Liver (tissue), 3 donors: Measurements from ENCODE around the gene MED12.

Experiments
- ATF3 ChIP-seq: IDR thresholded peaks from 2 replicates; pipeline ENCODE4 v1.6.1; 2016; ENCODE audit warnings: antibody characterized with exemption
- CTCF ChIP-seq: fragments of 150-350 bp; IDR thresholded peaks from 2 replicates; pipeline ENCODE4 v1.5.1; 2017; ENCODE audit warnings: improper control_type of control experiment, low read depth, low read length; ENCODE audit not compliant: missing input control
- EGR1 ChIP-seq, 2 donors: IDR thresholded peaks; 2 replicates each; pipeline ENCODE4 v1.6.1; 2016 to 2018; ENCODE audit warnings: antibody characterized with exemption in 2 of 2, low read depth in 2 of 2
- FOXA1 ChIP-seq: IDR thresholded peaks from 2 replicates; pipeline ENCODE4 v1.6.1; 2016; ENCODE audit warnings: antibody characterized with exemption
- HNF4G ChIP-seq: IDR thresholded peaks from 2 replicates; pipeline ENCODE4 v1.6.1; 2016; ENCODE audit warnings: antibody characterized with exemption
- MAX ChIP-seq: IDR thresholded peaks from 2 replicates; pipeline ENCODE4 v1.6.1; 2016; ENCODE audit warnings: antibody characterized with exemption
- RAD21 ChIP-seq, 2 donors: IDR thresholded peaks; 2 replicates each; pipeline ENCODE4 v1.6.1; 2016; ENCODE audit warnings: antibody characterized with exemption in 2 of 2, mild to moderate bottlenecking in 2 of 2
- REST ChIP-seq: IDR thresholded peaks from 2 replicates; pipeline ENCODE4 v1.6.1; 2016; ENCODE audit warnings: antibody characterized with exemption, mild to moderate bottlenecking
- SP1 ChIP-seq: IDR thresholded peaks from 2 replicates; pipeline ENCODE4 v1.6.1; 2018; ENCODE audit warnings: antibody characterized with exemption, mild to moderate bottlenecking
- TAF1 ChIP-seq: conservative IDR thresholded peaks from 2 replicates; pipeline ENCODE4 v1.6.1; 2016; ENCODE audit warnings: antibody characterized with exemption, mild to moderate bottlenecking
- YY1 ChIP-seq: IDR thresholded peaks from 2 replicates; pipeline ENCODE4 v1.6.1; 2016; ENCODE audit warnings: antibody characterized with exemption, mild to moderate bottlenecking
- donor health status: healthy.
- donor health status: healthy.

- TF ChIP-seq CTCF (no peak), REST (no peak), ATF3 (no peak), SP1 (no peak), YY1 (no peak), EGR1 (IDR thresholded peaks at IDR 0.05; ENCODE audit: low read depth in 2 of 2) (no peak), MAX (no peak), FOXA1 (no peak), RAD21 (IDR thresholded peaks at IDR 0.05) (no peak), TAF1 (no peak), HNF4G (no peak)
Measured at GRCh38 chrX:71111141-71111843, 7.1 kb upstream of the MED12 start, which contains the start of gene IL2RG.
